Loucy (cell line): Measurements from ENCODE around the gene ZNF592.

ENCODE experiments used
- H2AFZ ChIP-seq: fragments of 200-600 bp; sonication (generic); 2 replicates; pipeline ENCODE4 v1.6.0; 2016; ENCODE audit warnings: antibody characterized with exemption, mild to moderate bottlenecking, low read length, moderate library complexity
- H3F3A ChIP-seq: fragments of 200-600 bp; 2 replicates; pipeline ENCODE4 v1.6.0; 2016; ENCODE audit warnings: antibody characterized with exemption, low read depth, mild to moderate bottlenecking
- H3K27me3 ChIP-seq: fragments of 200-600 bp; sonication (generic); 2 replicates; pipeline ENCODE4 v1.6.1; 2014; ENCODE audit warnings: low read length, mild to moderate bottlenecking; ENCODE audit not compliant: insufficient read depth, poor library complexity, severe bottlenecking
- H3K36me3 ChIP-seq: fragments of 200-600 bp; sonication (generic); 2 replicates; pipeline ENCODE4 v1.6.1; 2016; ENCODE audit warnings: low read length; ENCODE audit not compliant: insufficient read depth
- H3K4me1 ChIP-seq: fragments of 200-600 bp; sonication (generic); 2 replicates; pipeline ENCODE4 v1.5.1; 2014; ENCODE audit warnings: low read length, mild to moderate bottlenecking; ENCODE audit not compliant: insufficient read depth, poor library complexity, severe bottlenecking
- H3K4me2 ChIP-seq: fragments of 200-600 bp; sonication (generic); 2 replicates; pipeline ENCODE4 v1.6.0; 2014; ENCODE audit warnings: antibody characterized with exemption, low read length, low read depth, mild to moderate bottlenecking; ENCODE audit not compliant: poor library complexity, severe bottlenecking
- H3K4me3 ChIP-seq: fragments of 200-600 bp; sonication (generic); 2 replicates; pipeline ENCODE4 v1.5.1; 2014; ENCODE audit warnings: low read length, mild to moderate bottlenecking, mixed read lengths; ENCODE audit not compliant: poor library complexity, severe bottlenecking
- H3K79me2 ChIP-seq: fragments of 200-600 bp; sonication (generic); 2 replicates; pipeline ENCODE4 v1.6.1; 2014; ENCODE audit warnings: low read length; ENCODE audit not compliant: insufficient read depth
- H3K9ac ChIP-seq: fragments of 200-600 bp; sonication (generic); 2 replicates; pipeline ENCODE4 v1.6.0; 2014; ENCODE audit warnings: mild to moderate bottlenecking, low read depth, low read length, moderate library complexity; ENCODE audit not compliant: poor library complexity, severe bottlenecking
- H3K9me2 ChIP-seq: fragments of 200-600 bp; sonication (generic); replicated peaks from 2 replicates; pipeline ENCODE4 v1.6.1; 2016; ENCODE audit warnings: low read depth, low read length, mixed read lengths
- H3K9me3 ChIP-seq: fragments of 200-600 bp; sonication (generic); 2 replicates; pipeline ENCODE4 v1.6.1; 2014; ENCODE audit warnings: mild to moderate bottlenecking, antibody characterized with exemption, low read length, low read depth; ENCODE audit not compliant: insufficient read depth
- H4K20me1 ChIP-seq: fragments of 200-600 bp; sonication (generic); 2 replicates; pipeline ENCODE4 v1.6.0; 2014; ENCODE audit warnings: antibody characterized with exemption, low read length, mild to moderate bottlenecking; ENCODE audit not compliant: insufficient read depth, poor library complexity, severe bottlenecking
- CTCF ChIP-seq: fragments of 200-600 bp; sonication (generic); conservative IDR thresholded peaks from 2 replicates; pipeline ENCODE4 v1.5.1; 2014; ENCODE audit warnings: mild to moderate bottlenecking, antibody characterized with exemption, low read length
- EZH2phosphoT487 ChIP-seq: fragments of 200-600 bp; IDR thresholded peaks from 2 replicates; pipeline ENCODE4 v1.6.1; 2018; ENCODE audit warnings: antibody characterized with exemption, mild to moderate bottlenecking, moderate library complexity, borderline replicate concordance

Gene ZNF592

GRCh38 chr15:84811828-84812227 lies 63.4 kb downstream of the ZNF592 start:
- H3K4me1 ChIP-seq: peaks cover 3% of the 10 kb centered on the region
- TF ChIP-seq EZH2phosphoT487: no peak
- TF ChIP-seq CTCF: no peak
- H3K9ac ChIP-seq: no peak overlapping the region
- no peaks in the 10 kb centered on the region for H3K9me2 ChIP-seq
- no peaks in the 10 kb centered on the region for H3K27me3 ChIP-seq
- no peaks in the 10 kb centered on the region for H3K79me2 ChIP-seq
- no peaks in the 10 kb centered on the region for H4K20me1 ChIP-seq
- no peaks in the 10 kb centered on the region for H3K9me3 ChIP-seq
- H3K4me2 ChIP-seq: no peak overlapping the region
- H3F3A ChIP-seq: no peaks in the 10 kb centered on the region
- H3K36me3 ChIP-seq: no peaks in the 10 kb centered on the region
- no peak overlapping the region for H3K4me3 ChIP-seq
- no peak overlapping the region for H2AFZ ChIP-seq

GRCh38 chr15:84812842-84813241 lies 64.5 kb downstream of the ZNF592 start:
- H3K9me2 ChIP-seq: no peaks in the 10 kb centered on the region
- no peak overlapping the region for H3K4me3 ChIP-seq
- H3K79me2 ChIP-seq: no peaks in the 10 kb centered on the region
- no peaks in the 10 kb centered on the region for H3K36me3 ChIP-seq
- H3K4me2 ChIP-seq: no peak overlapping the region
- H3K9ac ChIP-seq: no peak overlapping the region
- H3K4me1 ChIP-seq: peaks cover 2% of the 10 kb centered on the region
- no peaks in the 10 kb centered on the region for H3F3A ChIP-seq
- TF ChIP-seq CTCF: no peak
- no peak for TF ChIP-seq EZH2phosphoT487
- H2AFZ ChIP-seq: no peak overlapping the region
- no peaks in the 10 kb centered on the region for H4K20me1 ChIP-seq
- no peaks in the 10 kb centered on the region for H3K27me3 ChIP-seq
- no peaks in the 10 kb centered on the region for H3K9me3 ChIP-seq

GRCh38 chr15:84813435-84813834 lies 65.0 kb downstream of the ZNF592 start:
- Histone ChIP-seq H3K4me3 (no peak overlapping the region), H3K9me2 (no peaks in the 10 kb centered on the region), H3K4me2 (no peak overlapping the region), H3K9ac (no peak overlapping the region), H3K79me2 (no peaks in the 10 kb centered on the region), H2AFZ (no peak overlapping the region), H3K36me3 (no peaks in the 10 kb centered on the region), H3K4me1 (peaks cover 8% of the 10 kb centered on the region), H3K27me3 (no peaks in the 10 kb centered on the region), H4K20me1 (no peaks in the 10 kb centered on the region), H3K9me3 (no peaks in the 10 kb centered on the region), H3F3A (no peaks in the 10 kb centered on the region)
- TF ChIP-seq CTCF: no peak
- TF ChIP-seq EZH2phosphoT487: no peak
